Measurements from ENCODE around the gene SCN1B.

Gene SCN1B

DNA sequence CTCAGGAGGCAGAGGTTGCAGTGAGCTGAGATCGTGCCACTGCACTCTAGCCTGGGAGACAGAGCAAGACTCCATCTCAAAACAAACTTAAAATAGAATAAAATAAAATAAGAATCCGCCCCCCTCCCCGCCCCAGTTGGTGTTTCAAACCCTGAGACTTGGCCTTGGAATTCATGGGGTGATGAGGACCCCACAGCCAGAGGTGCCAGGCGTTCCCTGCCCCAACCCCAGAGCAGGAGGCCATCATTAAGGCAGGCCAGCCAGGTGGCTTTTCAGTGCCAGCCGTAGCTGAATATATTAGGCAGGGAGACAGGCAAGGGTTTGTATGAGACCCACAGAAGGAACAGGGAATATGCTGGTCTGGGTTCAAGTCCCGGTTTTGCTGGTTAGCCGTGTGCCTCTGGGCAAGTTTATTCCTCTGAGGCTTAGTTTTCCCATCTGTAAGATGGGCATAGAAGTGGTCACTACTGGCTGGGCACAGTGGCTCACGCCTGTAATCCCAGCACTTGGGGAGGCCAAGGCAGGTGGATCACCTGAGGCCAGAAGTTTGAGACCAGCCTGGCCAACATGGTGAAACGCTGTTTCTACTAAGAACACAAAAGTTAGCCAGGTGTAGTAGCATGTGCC, 23.5 kb downstream of the SCN1B start:
- DNase-seq (ENCODE audit: low read depth): no peak

DNA sequence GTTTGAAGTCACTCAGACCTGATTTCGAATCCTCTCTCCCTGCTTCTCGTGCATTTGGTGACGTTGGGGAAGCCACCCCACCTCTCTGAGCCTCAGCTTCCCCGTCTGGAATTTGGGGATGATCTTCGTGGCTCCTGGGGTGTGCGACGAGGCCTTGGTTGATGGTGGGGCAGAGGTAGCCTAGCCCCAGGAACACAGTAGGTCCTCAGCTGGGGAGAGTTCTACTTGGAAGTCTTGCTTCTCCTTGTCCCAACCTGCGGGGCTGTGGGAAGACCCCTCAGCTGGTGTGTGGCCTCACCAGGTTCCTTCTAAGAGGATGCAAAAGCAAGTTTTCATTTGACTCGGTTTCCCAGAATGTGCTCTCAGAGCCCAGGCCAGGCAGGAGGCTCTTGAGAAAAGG, 24.4 kb downstream of the SCN1B start:
- no peak for DNase-seq (ENCODE audit: low read depth)

DNA sequence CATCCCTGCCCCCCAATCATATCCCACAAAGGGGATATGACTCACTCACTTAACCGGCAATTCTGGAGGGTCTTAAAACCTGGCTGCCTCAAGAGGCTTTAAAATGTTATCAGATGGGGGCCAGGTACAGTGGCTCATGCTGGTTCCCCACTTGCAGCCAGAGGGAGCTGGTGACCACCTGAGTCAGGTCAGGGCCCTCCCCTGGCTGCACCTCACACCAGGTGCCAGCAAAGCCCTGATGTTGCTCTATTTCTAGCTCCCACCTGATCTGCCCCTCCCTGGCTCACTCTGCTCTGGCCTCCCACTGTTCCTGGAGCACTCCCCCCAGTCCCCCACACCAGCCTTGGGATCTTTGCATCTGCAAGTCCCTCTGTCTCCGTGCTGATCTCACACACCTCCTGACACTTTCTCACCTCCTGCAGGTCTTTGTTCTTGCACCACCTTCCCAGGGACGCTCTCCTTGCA, 25.5 kb downstream of the SCN1B start:
- DNase-seq (ENCODE audit: low read depth): no peak

DNA sequence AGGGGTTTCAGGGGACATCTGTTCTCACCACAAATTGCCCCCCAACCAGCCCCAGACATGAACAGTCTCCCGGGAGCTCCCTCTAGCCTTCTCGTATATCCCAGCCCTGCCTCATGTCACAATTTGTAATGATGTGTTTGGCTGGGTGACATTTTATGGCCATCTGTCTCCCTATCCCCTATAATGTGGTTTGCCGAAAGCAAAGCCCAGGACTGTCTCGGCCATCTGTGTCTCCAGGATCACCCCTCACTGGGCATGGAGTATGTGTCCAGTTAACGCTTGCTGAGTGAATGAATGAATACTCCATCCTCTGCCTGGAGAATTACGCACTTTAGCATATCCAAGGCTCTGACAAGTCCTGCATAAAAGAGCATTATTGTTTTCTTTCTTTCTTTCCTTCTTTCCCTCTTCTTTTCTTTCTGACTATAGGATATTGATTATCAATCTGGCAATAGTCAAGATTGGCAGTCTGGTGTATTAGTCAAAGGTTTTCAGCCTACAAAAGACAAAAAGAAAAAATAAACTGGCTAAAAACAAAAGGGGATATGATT, 26.3 kb downstream of the SCN1B start:
- DNase-seq (ENCODE audit: low read depth): no peak

DNA sequence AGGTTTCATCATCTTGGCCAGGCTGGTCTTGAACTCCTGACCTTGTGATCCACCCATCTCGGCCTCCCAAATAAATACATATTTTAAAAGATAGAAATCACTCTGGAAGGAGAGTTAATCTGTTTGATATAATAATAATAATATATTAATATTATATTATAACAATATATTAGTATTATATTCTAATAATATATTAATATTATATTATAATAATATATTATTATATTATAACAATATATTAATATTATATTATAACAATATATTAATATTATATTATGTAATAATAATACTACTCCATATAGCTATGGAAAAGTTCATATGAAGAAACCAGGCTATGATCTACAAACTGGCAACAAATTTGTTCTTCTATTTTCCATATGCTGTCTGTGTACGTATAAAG, 28.1 kb downstream of the SCN1B start:
- DNase-seq (ENCODE audit: low read depth): no peak

DNA sequence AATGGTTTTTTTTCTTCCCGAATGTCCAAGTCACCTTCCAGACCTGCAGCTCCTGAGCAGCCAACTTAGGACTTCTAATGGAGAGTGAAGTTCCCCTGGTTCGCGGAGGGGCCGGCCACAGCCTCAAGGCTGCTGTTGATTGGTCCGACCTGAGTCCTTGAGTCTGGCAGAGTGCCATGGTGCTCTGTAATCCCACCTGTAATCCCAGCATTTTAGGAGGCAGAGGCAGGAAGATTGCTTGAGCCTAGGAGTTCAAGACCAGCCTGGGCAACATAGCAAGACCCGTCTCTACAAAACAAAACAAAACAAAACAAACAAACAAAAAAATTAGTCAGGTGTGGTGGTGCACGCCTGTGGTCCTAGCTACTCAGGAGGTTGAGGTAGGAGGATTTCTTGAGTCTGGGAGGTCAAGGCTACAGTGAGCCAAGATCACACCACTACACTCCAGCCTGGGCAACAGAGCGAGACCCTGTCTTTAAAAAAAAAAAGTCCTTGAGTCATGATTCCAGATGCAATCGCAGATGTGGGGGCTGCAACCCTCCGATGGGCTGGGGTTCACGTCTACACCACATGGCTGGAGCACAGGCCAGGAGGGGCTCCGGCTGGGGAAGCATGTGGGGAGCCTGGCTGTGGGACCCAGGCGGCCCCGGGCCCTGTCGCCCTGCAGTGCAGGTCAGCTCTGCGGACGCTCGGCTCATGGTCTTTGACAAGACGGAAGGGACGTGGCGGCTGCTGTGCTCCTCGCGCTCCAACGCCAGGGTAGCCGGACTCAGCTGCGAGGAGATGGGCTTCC, 28.9 kb downstream of the SCN1B start:
- DNase-seq (ENCODE audit: low read depth): no peak

DNA sequence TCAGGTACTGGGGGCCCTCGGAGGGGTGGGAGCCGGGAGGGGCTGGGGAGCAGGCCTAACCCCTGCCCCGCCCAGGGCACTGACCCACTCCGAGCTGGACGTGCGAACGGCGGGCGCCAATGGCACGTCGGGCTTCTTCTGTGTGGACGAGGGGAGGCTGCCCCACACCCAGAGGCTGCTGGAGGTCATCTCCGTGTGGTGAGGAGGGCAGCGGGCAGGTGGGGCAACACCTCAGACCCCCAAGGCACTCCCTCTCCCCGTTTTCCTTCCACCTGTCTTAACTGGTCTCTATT, 29.5 kb downstream of the SCN1B start:
- DNase-seq (ENCODE audit: low read depth): no peak

DNA sequence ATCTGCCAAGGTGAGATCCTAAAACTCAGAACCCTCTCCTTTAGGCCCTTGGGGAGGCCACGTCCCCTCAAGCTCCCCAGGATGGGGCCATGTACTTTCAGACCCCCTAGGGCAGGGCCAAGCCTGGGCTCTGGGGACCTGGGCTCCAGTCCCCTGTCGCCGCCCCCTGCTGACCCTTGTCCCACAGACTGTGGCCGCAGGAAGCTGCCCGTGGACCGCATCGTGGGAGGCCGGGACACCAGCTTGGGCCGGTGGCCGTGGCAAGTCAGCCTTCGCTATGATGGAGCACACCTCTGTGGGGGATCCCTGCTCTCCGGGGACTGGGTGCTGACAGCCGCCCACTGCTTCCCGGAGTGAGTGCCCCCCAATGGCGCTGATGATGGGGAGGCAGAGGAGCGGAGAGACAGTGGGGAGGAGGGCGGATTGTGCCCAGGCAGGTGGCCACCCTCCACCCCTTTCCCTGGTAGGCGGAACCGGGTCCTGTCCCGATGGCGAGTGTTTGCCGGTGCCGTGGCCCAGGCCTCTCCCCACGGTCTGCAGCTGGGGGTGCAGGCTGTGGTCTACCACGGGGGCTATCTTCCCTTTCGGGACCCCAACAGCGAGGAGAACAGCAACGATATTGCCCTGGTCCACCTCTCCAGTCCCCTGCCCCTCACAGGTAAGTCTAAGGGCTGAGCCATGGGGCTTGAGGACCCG, 30.0 kb downstream of the SCN1B start:
- DNase-seq (ENCODE audit: low read depth): no peak

DNA sequence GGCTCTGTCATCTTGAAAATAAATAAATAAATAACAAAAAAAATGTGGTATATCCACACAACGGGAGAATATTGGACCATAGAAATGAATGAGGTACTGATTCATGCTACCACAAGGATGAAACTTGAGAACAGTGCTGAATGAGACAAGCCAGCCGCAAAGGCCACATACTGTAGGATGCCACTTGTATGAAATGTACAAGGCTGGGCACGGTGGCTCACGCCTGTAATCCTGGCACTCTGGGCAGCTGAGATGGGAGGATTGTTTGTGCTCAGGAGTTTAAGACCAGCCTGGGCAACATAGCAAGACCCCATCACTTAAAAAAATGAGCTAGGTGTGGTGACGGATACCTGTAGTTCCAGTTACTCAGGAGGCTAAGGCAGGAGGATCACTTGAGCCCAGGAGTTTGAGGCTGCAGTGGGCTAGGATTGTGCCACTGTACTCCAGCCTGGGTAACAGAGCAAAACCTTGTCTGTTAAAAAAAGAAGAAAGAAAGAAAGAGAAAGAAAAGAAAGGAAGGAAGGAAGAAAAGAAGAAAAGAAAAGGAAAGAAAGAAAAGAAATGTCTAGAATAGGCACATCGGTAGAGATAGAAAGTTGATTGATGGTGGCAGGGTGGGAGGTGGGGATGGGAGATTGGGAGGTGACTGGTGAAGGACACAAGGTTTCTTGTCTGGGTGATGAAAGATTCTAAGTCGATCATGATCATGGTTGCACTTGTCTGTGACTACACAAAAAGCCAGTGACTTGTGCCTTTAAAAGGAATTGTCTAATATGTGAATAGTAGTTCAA, 31.5 kb downstream of the SCN1B start:
- DNase-seq (ENCODE audit: low read depth): no peak

DNA sequence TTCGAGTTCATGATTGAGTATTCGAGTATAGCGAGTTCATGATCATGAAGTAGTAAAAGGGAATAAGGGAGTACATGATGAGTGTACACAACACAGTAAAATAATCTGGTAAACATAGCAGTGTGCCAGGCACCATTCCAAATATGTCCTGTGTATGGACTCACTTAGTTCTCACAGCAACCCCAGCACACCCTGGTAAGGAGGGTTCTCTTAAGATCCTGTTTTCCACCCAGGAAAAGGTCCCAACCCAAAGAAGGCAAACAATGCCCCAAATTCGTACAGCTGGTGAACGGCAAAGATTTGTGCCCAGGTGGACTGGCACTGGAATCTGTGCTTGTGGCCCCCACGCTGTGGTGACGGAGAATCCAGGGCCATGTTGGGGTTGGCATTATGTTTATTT, 32.7 kb downstream of the SCN1B start:
- no peak for DNase-seq (ENCODE audit: low read depth)

DNA sequence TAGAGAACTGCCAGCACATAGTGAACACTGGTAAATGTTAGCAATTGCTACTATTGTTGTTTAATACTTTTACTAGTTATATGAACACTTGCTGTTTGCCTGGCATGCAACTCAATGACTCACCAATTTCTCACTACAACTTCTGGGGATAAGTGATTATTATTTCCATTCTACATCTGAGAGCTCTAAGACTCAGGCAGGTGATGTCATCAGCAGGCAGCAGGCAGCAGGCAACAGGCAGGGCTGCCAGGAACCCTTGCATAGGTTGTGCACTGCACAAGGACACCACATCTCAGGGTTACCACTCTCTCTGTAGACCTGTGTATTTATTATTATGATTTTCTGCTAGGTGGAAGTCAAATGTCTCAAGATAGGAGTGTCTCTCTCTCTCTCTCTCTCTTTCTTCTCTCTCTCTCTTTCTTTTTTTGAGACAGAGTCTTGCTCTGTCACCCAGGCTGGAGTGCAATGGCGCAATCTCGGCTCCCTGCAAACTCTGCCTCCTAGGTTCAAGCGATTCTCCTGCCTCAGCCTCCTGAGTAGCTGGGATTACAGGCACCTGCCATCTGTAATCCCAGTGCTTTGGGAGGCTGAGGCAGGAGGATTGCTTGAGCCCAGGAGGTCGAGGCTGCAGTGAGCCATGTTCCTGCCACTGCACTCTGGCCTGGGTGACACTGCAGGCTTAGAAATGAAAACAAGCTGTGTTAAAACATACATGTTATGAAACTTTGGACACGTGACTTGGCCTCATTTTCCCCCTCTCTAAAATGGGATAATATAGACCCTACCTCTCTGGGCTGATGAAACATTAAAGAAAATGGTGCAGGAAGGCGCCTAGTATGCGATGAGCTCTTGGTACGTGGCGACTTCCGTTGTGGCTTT, 33.9 kb downstream of the SCN1B start:
- peak; percentile 25 for DNase-seq (ENCODE audit: low read depth)

DNA sequence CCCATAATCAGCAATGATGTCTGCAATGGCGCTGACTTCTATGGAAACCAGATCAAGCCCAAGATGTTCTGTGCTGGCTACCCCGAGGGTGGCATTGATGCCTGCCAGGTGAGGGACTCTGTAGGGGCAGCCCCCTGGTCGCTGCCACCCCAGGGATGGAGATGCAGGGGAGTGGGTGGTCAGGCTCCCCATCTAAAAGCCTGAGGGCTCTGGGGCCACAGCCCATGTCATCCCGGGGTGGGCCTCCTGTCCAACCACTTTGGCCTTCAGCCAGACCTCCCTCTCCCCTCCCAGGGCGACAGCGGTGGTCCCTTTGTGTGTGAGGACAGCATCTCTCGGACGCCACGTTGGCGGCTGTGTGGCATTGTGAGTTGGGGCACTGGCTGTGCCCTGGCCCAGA, 35.3 kb downstream of the SCN1B start:
- DNase-seq (ENCODE audit: low read depth): no peak

DNA sequence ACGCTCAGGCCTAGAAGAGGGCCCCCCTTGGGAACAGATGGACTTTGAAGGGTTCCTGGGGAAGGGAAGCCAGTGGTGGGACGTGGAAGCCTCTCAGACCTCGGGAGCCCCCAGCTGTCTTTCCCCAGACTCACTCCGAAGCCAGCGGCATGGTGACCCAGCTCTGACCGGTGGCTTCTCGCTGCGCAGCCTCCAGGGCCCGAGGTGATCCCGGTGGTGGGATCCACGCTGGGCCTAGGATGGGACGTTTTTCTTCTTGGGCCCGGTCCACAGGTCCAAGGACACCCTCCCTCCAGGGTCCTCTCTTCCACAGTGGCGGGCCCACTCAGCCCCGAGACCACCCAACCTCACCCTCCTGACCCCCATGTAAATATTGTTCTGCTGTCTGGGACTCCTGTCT, 35.9 kb downstream of the SCN1B start:
- no peak for DNase-seq (ENCODE audit: low read depth)

DNA sequence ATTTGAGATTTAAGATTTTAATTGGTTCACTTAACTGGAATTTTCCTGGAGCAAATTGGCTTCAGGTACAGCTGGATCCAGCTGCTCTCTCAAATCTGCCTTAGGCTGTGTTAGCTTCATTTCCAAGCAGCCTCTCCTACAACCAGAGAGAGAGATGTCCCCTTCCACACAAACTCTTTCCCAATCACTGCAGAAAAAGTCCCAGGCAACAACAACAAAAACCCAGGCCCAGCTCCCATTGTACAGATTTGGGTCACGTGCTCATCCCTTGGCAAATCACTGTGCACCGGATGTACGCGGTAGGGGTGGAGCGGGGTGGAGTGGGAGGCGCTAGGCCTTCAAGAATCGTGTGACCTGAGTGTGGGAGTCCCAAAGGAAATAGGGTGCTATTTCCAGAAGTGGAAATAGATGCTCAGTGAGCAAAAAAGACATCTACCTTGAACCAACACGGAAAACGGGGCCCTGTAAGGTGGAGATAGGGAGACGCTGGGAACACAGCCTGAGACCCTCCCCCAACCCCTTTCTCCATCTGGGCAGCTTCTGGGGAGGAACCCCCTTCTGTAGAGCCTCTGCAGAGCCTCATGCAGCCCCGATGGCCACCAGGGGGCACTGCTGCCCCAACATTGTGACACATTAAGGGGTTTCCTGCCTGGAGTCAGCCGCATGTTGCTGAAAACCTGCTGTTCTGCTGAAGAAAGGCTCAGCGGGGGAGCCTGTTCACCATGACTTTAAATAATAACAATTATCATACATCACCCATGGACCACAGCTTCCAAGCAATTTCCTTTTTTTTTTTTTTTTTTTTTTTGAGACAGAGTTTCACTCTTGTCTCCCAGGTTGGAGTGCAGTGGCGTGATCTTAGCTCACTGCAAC, 36.7 kb downstream of the SCN1B start:
- peak; percentile 84 for DNase-seq (ENCODE audit: low read depth)

DNA sequence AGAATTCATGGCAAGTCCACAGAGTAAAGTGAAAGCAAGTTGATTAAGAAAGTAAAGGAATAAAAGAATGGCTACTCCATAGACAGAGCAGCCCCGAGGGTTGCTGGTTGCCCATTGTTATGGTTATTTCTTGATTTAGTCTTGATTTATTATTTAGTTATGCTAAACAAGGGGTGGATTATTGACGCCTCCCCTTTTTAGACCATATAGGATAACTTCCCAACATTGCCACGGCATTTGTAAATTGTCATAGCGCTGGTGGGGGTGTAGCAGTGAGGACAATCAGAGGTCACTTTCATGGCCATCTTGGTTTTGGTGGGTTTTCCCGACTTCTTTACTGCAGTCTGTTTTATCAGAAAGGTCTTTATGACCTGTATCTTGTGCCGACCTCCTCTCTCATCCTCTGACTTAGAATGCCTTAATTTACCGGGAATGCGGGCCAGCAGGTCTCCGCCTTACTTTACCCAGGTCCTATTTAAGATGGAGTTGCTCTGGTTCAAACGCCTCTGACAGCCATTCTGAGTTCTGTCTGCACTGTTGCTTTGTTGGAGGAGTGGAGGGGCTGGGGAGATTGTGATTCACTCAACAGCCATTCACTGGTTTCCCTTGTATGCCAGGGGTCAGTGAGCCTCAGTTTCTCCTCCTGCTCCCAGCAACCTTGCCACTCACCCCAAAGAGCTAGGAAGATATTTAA, 38.8 kb downstream of the SCN1B start:
- no peak for DNase-seq (ENCODE audit: low read depth)

DNA sequence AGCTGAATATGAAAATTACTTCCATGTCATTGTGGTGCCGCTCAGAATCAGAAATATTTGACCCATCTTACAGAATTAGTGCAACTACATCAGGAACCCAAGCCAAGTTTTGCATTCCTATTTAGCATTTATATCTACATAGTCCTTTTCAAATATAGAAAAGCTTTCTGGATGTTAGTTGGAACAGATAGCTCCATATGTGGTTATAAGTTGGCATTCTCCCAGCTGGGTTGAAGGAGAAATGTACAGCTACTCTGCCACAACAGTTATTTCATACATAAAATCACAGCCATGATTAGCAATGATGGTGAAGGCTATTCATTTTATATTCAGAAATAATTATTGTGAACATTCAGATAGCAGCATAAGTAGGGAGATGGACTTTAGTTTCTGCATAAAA, 39.4 kb downstream of the SCN1B start:
- no peak for DNase-seq (ENCODE audit: low read depth)

DNA sequence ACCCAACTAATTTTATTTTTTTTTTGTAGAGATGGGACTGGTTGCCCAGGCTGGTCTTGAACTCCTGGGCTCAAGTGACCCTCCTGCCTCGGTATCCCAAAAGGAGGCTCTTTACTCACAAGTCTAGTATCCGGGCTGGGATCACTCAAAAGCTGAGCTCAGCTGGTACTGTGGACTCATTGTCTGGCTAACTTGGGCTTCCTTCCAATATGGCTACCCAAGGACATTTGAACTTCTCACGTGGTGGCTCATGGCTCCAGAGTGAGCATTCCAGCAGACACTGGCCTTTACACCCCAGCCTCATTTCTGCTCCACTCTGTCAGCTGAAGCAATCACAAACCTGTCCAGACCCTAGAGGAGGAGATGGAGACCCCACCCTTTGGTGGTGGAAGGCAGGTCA, 40.2 kb downstream of the SCN1B start:
- no peak for DNase-seq (ENCODE audit: low read depth)

DNA sequence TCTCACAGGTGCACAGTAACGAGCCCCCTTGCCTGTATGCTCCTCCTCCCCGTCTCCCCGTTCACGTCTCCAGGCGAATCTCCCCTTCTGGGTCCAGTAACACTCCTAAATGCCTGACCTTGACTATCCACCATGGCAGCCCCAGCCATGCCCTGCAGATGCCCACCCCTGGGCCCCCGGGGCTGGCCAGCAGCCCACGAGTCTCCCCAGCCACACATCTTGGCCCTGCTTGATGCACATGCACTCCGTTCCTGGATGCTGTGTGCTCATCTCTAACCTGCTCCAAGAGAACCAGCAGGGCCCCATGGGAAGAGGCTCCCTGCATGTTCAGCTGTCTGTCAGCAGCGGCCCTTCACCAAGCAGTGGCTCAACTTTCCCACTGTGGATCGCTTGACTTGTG, 43.2 kb downstream of the SCN1B start:
- DNase-seq (ENCODE audit: low read depth): no peak

DNA sequence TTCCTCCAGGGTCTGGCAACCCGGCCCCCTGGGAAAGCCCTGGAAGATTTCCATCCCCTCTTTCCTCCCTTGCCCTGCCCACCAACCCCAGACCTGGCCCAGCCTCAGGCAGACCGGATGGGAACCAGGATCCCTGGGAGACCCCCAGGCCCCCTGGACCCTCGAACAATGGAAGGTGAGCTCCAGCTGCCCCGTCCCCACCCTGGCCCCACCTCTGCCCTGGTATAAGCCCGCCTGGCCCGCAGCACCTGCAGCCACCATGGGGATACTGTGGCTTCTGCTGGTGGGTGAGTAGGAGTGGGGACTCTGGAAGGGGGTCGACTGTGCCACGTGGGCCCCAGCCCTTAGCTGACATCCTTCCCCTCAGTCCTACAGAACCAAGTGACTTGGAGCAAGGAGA, 43.7 kb downstream of the SCN1B start:
- no peak for DNase-seq (ENCODE audit: low read depth)
